GM23338 (cell line): ENCODE data around the gene NT5DC3. TPM values are rescaled to one million over a fixed set of nuclear protein-coding genes. Genes with fewer than 3 reads are reported as not detected.

Experiments
- ATAC-seq: fragments of 200-7000 bp; cut with Tn5 transposase; 3 replicates; pipeline ENCODE4 v1.9.1; 2020
- DNase-seq: peaks from one replicate; pipeline ENCODE4 v3.0.0-alpha.2; 2015; ENCODE audit warnings: low spot score
- H2AFZ ChIP-seq: fragments of 200-600 bp; sonication (generic); 2 replicates; pipeline ENCODE4 v1.8.0; 2016; ENCODE audit warnings: antibody characterized with exemption, mild to moderate bottlenecking, moderate library complexity
- H3F3A ChIP-seq: fragments of 200-600 bp; sonication (generic); replicated peaks from 2 replicates; pipeline ENCODE4 v1.8.0; 2017; ENCODE audit warnings: antibody characterized with exemption, mixed run types, low read depth
- H3K27ac ChIP-seq: fragments of 200-600 bp; sonication (generic); 2 replicates; pipeline ENCODE4 v1.6.1; 2016; ENCODE audit warnings: low read depth
- H3K27me3 ChIP-seq: fragments of 200-600 bp; sonication (generic); 2 replicates; pipeline ENCODE4 v1.8.0; 2016; ENCODE audit warnings: mild to moderate bottlenecking, mixed run types, moderate library complexity; ENCODE audit not compliant: insufficient read depth
- H3K36me3 ChIP-seq: fragments of 200-600 bp; sonication (generic); 2 replicates; pipeline ENCODE4 v1.8.0; 2016; ENCODE audit warnings: mild to moderate bottlenecking; ENCODE audit not compliant: insufficient read depth
- H3K4me1 ChIP-seq: fragments of 200-600 bp; sonication (generic); 2 replicates; pipeline ENCODE4 v1.8.0; 2016; ENCODE audit warnings: mild to moderate bottlenecking, moderate library complexity; ENCODE audit not compliant: insufficient read depth
- H3K4me2 ChIP-seq: fragments of 200-600 bp; sonication (generic); 2 replicates; pipeline ENCODE4 v1.7.1; 2017; ENCODE audit warnings: mixed run types
- H3K4me3 ChIP-seq: fragments of 200-600 bp; sonication (generic); 2 replicates; pipeline ENCODE4 v1.6.1; 2016; ENCODE audit warnings: mixed run types
- H3K79me2 ChIP-seq: fragments of 200-600 bp; sonication (generic); replicated peaks from 2 replicates; pipeline ENCODE4 v1.8.0; 2017; ENCODE audit warnings: mild to moderate bottlenecking; ENCODE audit not compliant: insufficient read depth
- H3K9me2 ChIP-seq: fragments of 200-600 bp; sonication (generic); 2 replicates; pipeline ENCODE4 v1.8.0; 2017; ENCODE audit not compliant: insufficient read depth
- H4K20me1 ChIP-seq: fragments of 200-600 bp; sonication (generic); replicated peaks from 2 replicates; pipeline ENCODE4 v1.8.0; 2017; ENCODE audit warnings: mild to moderate bottlenecking; ENCODE audit not compliant: insufficient read depth
- H3K27ac Mint-ChIP-seq: 2 replicates; pipeline ENCODE4 v1.8.0; 2020; ENCODE audit warnings: inconsistent platforms, mild to moderate bottlenecking, moderate library complexity, mixed read lengths
- H3K27me3 Mint-ChIP-seq: 3 replicates; pipeline ENCODE4 v1.8.0; 2022; ENCODE audit warnings: low read depth, mild to moderate bottlenecking, moderate library complexity, mixed read lengths, inconsistent platforms; ENCODE audit not compliant: insufficient read depth, poor library complexity
- H3K36me3 Mint-ChIP-seq: 3 replicates; pipeline ENCODE4 v1.8.0; 2021; ENCODE audit warnings: low read depth, mild to moderate bottlenecking, inconsistent platforms, moderate library complexity, mixed read lengths
- H3K4me1 Mint-ChIP-seq: 3 replicates; pipeline ENCODE4 v1.8.0; 2020; ENCODE audit warnings: mild to moderate bottlenecking, inconsistent platforms, mixed read lengths
- H3K4me3 Mint-ChIP-seq: 3 replicates; pipeline ENCODE4 v1.8.0; 2021; ENCODE audit warnings: moderate library complexity, mild to moderate bottlenecking, inconsistent platforms, mixed read lengths
- H3K9me3 Mint-ChIP-seq: 3 replicates; pipeline ENCODE4 v1.8.0; 2020; ENCODE audit warnings: moderate library complexity, mild to moderate bottlenecking, inconsistent platforms, mixed read lengths
- EZH2 ChIP-seq: fragments of 200-600 bp; sonication (generic); IDR thresholded peaks from one replicate; pipeline ENCODE4 v1.8.0; 2017; ENCODE audit warnings: antibody characterized with exemption, mild to moderate bottlenecking, low read depth; ENCODE audit not compliant: unreplicated experiment
- EZH2phosphoT487 ChIP-seq: fragments of 200-600 bp; sonication (generic); IDR thresholded peaks from one replicate; pipeline ENCODE4 v1.8.1; 2018; ENCODE audit warnings: antibody characterized with exemption; ENCODE audit not compliant: unreplicated experiment
- JUNB ChIP-seq: IDR thresholded peaks from one replicate; pipeline ENCODE4 v1.6.1; 2016; ENCODE audit warnings: antibody characterized with exemption; ENCODE audit not compliant: unreplicated experiment
- NANOG ChIP-seq: IDR thresholded peaks from 2 replicates; pipeline ENCODE4 v1.6.1; 2016; ENCODE audit warnings: antibody characterized with exemption, borderline replicate concordance
- POLR2AphosphoS5 ChIP-seq: IDR thresholded peaks from 2 replicates; pipeline ENCODE4 v1.6.1; 2016; ENCODE audit warnings: antibody characterized with exemption, low read depth
- STAT1 ChIP-seq: IDR thresholded peaks from one replicate; pipeline ENCODE4 v1.6.1; 2016; ENCODE audit warnings: antibody characterized with exemption; ENCODE audit not compliant: unreplicated experiment
- polyA plus RNA-seq: library from polyadenylated mRNA; unstranded; fragments of >200 nt; fragmentation: Nextera tagmentation; extraction: Ambion mirVana; gene quantifications from 2 replicates; pipeline ENCODE4 v1.2.1, GENCODE V29; 2016
- total RNA-seq: library from RNA; depleted of rRNA; stranded (reverse); fragments of >200 nt; shearing (Covaris generic); gene quantifications from 2 replicates; pipeline ENCODE4 v1.2.3, GENCODE V29; 2014
- TF ChIP-seq, protein P1 (sequence below): IDR thresholded peaks from 2 replicates; pipeline ENCODE4 v1.6.1; 2016; ENCODE audit warnings: antibody characterized with exemption
- TF ChIP-seq, protein P2 (sequence below): IDR thresholded peaks from one replicate; pipeline ENCODE4 v1.6.1; 2018; ENCODE audit warnings: antibody characterized with exemption; ENCODE audit not compliant: unreplicated experiment

NT5DC3 gene
- total and polyA plus RNA-seq, 2 experiments from 2014 or later, result 2.2 to 12.5 TPM

DNA sequence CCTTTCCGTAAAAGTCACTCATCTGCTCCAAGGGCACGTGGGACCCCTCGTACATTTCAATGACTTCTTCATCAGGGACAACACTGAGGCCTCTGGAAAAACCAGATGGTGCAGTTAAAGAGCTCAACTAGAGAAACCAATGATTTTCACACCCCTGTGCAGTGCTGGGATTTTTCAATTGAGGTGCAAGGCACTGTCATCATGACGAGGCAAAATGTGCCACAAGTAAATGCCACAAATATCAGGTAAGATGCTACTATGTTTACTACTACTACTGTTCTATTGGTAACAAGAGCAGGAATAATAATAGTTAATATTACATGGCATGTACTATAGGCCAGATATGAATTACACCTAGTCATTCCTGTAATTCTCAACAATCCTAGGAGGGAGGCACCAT is 42.4 kb downstream of the NT5DC3 start (continued):
- TF ChIP-seq, protein P1, sequence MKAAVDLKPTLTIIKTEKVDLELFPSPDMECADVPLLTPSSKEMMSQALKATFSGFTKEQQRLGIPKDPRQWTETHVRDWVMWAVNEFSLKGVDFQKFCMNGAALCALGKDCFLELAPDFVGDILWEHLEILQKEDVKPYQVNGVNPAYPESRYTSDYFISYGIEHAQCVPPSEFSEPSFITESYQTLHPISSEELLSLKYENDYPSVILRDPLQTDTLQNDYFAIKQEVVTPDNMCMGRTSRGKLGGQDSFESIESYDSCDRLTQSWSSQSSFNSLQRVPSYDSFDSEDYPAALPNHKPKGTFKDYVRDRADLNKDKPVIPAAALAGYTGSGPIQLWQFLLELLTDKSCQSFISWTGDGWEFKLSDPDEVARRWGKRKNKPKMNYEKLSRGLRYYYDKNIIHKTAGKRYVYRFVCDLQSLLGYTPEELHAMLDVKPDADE, result no peak

DNA sequence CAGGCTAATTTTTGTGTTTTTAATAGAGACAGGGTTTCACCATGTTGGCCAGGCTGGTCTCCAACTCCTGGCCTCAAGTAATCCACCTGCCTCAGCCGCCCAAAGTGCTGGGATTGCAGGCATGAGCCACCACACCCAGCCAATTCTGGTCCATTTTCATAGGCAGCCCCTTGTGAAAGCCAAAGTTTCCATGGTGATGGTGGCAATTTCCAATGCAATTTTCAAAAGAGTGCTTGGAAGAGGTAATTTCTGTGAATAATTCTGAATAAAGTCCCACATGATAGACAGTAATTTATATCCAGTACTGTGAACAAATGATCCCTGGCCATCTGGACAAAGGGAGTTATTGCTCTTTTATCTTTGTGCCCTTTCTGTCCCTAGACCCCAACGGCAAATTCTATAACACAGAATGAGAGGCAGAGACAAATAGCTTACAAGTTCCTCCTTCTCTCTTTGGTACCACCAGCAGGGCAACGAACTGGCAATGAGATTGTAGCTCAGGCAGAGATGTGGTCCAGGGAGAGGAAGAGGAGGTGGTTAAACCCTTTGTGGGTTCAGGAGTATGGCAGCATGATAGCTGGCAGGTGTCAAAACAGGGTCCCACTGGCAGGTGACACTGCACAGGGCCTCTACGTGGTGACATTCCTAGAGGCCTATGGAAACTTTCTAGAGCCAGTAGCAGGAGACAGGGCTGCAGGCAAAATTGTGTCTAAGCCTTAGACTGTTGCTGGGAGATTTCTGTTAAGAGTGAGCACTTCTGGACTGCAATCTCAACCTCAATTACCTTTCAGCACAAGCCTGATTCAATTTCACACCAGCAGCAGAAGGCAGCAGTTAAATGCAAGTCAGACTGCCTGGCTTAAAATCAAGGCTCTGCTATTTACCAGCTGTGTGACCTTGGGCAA is 46.5 kb downstream of the NT5DC3 start:
- H3K79me2 ChIP-seq, result no peaks in the 10 kb centered on the region; the same call in 1 of the 2 replicates
- no peak overlapping the region for H3K27ac ChIP-seq
- TF ChIP-seq, protein P2, sequence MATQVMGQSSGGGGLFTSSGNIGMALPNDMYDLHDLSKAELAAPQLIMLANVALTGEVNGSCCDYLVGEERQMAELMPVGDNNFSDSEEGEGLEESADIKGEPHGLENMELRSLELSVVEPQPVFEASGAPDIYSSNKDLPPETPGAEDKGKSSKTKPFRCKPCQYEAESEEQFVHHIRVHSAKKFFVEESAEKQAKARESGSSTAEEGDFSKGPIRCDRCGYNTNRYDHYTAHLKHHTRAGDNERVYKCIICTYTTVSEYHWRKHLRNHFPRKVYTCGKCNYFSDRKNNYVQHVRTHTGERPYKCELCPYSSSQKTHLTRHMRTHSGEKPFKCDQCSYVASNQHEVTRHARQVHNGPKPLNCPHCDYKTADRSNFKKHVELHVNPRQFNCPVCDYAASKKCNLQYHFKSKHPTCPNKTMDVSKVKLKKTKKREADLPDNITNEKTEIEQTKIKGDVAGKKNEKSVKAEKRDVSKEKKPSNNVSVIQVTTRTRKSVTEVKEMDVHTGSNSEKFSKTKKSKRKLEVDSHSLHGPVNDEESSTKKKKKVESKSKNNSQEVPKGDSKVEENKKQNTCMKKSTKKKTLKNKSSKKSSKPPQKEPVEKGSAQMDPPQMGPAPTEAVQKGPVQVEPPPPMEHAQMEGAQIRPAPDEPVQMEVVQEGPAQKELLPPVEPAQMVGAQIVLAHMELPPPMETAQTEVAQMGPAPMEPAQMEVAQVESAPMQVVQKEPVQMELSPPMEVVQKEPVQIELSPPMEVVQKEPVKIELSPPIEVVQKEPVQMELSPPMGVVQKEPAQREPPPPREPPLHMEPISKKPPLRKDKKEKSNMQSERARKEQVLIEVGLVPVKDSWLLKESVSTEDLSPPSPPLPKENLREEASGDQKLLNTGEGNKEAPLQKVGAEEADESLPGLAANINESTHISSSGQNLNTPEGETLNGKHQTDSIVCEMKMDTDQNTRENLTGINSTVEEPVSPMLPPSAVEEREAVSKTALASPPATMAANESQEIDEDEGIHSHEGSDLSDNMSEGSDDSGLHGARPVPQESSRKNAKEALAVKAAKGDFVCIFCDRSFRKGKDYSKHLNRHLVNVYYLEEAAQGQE, result no peak
- TF ChIP-seq JUNB (no peak), EZH2phosphoT487 (no peak), NANOG (no peak), EZH2 (no peak), POLR2AphosphoS5 (no peak), STAT1 (no peak)
- Mint-ChIP-seq H3K27me3 (peaks cover 2% of the 10 kb centered on the region), H3K27ac (no peak overlapping the region), H3K4me3 (no peak overlapping the region), H3K4me1 (peaks cover 12% of the 10 kb centered on the region), H3K36me3 (peaks cover 60% of the 10 kb centered on the region), H3K9me3 (no peaks in the 10 kb centered on the region; the same call in 2 of the 3 replicates)
- H3K4me1 ChIP-seq, result peaks cover 8% of the 10 kb centered on the region; the same call in 1 of the 2 replicates
- ATAC-seq (no peak), DNase-seq (no peak)
- no peaks in the 10 kb centered on the region for H3F3A ChIP-seq
- no peak overlapping the region for H2AFZ ChIP-seq
- H3K36me3 ChIP-seq, result no peaks in the 10 kb centered on the region
- no peaks in the 10 kb centered on the region for H3K27me3 ChIP-seq
- peak overlapping the region; percentile 38 for H3K4me2 ChIP-seq
- H3K4me3 ChIP-seq, result no peak overlapping the region
- H3K9me2 ChIP-seq, result no peaks in the 10 kb centered on the region
- no peaks in the 10 kb centered on the region for H4K20me1 ChIP-seq
